Measurements from ENCODE around the gene SYS1.

DNA sequence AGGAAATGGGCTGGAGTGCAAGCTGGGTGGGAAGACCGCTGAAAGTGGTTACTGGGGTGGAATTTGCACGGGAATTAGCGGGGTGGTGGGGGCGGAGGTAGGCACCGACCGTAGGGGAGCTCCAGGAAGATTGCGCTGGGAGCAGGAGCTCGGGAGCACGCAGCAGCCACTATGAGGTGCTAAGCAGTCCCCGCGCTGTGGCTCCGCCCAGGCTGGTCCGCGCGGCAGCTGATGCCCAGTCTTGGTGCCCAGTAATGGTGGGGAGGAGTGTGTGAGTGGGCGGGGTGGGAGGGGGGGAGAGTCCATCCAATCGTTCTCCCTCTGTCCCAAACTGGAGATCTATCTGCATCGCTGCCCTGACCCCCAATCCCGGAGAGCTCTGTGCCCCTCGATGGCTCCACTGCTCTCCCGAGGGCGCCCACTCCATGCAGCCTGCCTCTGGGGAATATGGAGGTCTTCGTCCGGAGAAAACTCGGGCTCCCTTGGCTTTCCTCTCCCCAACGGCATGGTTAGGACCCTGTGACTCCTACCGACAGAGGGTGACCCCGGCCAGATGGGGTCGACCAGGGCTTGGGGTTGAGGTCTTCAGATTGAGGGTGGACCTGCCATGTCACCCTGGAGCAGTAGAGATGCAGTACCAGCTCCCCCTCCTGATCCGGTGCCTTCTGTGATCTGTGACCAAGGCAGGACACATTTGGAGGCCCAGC lies 9.8 kb downstream of the SYS1 start:
- no peak for TF ChIP-seq CTCF (conservative IDR thresholded peaks at IDR 0.05; ENCODE audit: low read length)
- no peak for TF ChIP-seq EZH2phosphoT487 (IDR thresholded peaks at IDR 0.05; ENCODE audit: borderline replicate concordance)

Measured in Loucy (cell line).